Activated naive CD4-positive, alpha-beta T cell (primary cell): ENCODE data around the gene OR51E1.

Experiments used
- DNase-seq, 4 experiments: peaks; one replicate each; lab custom pipeline; 2025; lab: John Stamatoyannopoulos, UW

The OR51E1 gene

GRCh38 chr11:4654635-4655369, 11.0 kb downstream of the OR51E1 start:
- no peak for DNase-seq

- no peak for DNase-seq
Measured at GRCh38 chr11:4658629-4659445, 15.1 kb downstream of the OR51E1 start.

- DNase-seq = no peak
Measured at GRCh38 chr11:4662876-4663275, 19.1 kb downstream of the OR51E1 start.

- DNase-seq = no peak
Measured at GRCh38 chr11:4664183-4664582, 20.4 kb downstream of the OR51E1 start.

- DNase-seq = no peak
Measured at GRCh38 chr11:4664786-4665185, 21.0 kb downstream of the OR51E1 start.

GRCh38 chr11:4665424-4665823, 21.6 kb downstream of the OR51E1 start:
- DNase-seq = no peak

GRCh38 chr11:4671741-4672140, 28.0 kb downstream of the OR51E1 start:
- no peak for DNase-seq

- DNase-seq = no peak
Measured at GRCh38 chr11:4672470-4672869, 28.7 kb downstream of the OR51E1 start.

- no peak for DNase-seq
Measured at GRCh38 chr11:4673781-4674180, 30.0 kb downstream of the OR51E1 start.

- DNase-seq = no peak
Measured at GRCh38 chr11:4677948-4678347, 34.2 kb downstream of the OR51E1 start.

- DNase-seq = no peak
Measured at GRCh38 chr11:4680341-4680740, 36.6 kb downstream of the OR51E1 start.

GRCh38 chr11:4682623-4683419, 39.0 kb downstream of the OR51E1 start:
- DNase-seq = no peak

GRCh38 chr11:4684631-4685285, 41.0 kb downstream of the OR51E1 start:
- DNase-seq = no peak

GRCh38 chr11:4695442-4695841, 51.7 kb downstream of the OR51E1 start:
- DNase-seq = no peak

- no peak for DNase-seq
Measured at GRCh38 chr11:4697585-4697984, 53.8 kb downstream of the OR51E1 start, which contains the start of gene OR51E2. Gene OR51E2, minus strand, starts transcription at chr11:4697853. Its CDS starts 15,142 bp downstream, at chr11:4682711.

- no peak for DNase-seq
Measured at GRCh38 chr11:4699697-4700435, 56.1 kb downstream of the OR51E1 start.

GRCh38 chr11:4700436-4700820, 56.6 kb downstream of the OR51E1 start:
- DNase-seq = no peak

- DNase-seq = no peak
Measured at GRCh38 chr11:4704054-4704789, 60.4 kb downstream of the OR51E1 start, which contains the start of gene MMP26. Gene MMP26, plus strand, starts transcription at chr11:4704784.

GRCh38 chr11:4704790-4705334, 61.1 kb downstream of the OR51E1 start:
- no peak for DNase-seq
